Fibroblast of lung (primary cell): ENCODE data around the gene EFCAB3.
"Not testable (repeated sequence)": the region's sequence is repeated elsewhere in the genome, so short reads cannot be mapped to it uniquely, and the experiment has no call there.

Experiments used
- EZH2 ChIP-seq: IDR thresholded peaks from 2 replicates; pipeline ENCODE4 v1.5.1; 2012; ENCODE audit warnings: low read length, control low read depth, mild to moderate bottlenecking; ENCODE audit errors: missing control alignments
- TF ChIP-seq, protein P1 (sequence below), 2 donors: IDR thresholded peaks in 1 of 2; conservative IDR thresholded peaks in 1 of 2; 1 replicate in 1 of 2; 2 replicates in 1 of 2; pipeline ENCODE4 v1.5.1; 2011 to 2012; ENCODE audit warnings: low read length in 2 of 2, control low read depth in 1 of 2, inconsistent platforms in 1 of 2, low read depth in 1 of 2, mild to moderate bottlenecking in 1 of 2

DNA sequence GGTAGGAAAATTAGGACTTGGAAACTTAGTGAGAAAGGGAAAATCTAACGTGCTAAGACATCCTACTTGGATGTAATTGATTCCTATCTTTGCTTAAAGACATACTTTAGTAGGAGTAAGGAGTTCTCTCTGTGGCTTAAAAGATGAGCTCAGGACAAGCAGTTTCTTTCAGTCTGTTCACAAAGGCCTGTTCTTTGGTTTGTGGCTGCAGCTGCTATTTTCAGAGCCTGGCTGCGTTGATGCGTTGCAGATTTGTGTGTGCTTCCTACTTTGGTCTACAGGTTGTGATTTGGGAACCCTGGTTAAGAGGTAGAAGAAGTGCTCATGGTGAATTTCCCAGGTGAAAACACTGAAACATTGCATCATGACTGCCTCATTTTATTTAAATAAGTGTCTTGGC lies 73.8 kb downstream of the EFCAB3 start:
- TF ChIP-seq, protein P1, sequence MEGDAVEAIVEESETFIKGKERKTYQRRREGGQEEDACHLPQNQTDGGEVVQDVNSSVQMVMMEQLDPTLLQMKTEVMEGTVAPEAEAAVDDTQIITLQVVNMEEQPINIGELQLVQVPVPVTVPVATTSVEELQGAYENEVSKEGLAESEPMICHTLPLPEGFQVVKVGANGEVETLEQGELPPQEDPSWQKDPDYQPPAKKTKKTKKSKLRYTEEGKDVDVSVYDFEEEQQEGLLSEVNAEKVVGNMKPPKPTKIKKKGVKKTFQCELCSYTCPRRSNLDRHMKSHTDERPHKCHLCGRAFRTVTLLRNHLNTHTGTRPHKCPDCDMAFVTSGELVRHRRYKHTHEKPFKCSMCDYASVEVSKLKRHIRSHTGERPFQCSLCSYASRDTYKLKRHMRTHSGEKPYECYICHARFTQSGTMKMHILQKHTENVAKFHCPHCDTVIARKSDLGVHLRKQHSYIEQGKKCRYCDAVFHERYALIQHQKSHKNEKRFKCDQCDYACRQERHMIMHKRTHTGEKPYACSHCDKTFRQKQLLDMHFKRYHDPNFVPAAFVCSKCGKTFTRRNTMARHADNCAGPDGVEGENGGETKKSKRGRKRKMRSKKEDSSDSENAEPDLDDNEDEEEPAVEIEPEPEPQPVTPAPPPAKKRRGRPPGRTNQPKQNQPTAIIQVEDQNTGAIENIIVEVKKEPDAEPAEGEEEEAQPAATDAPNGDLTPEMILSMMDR (conservative IDR thresholded peaks at IDR 0.05 in 1 of 2, IDR thresholded peaks at IDR 0.05 in 1 of 2; ENCODE audit: low read depth in 1 of 2, low read length in 2 of 2), result not testable (repeated sequence)
- not testable (repeated sequence) for TF ChIP-seq EZH2
